ENCODE data around the gene CREBRF.
"Not testable (repeated sequence)": the region's sequence is repeated elsewhere in the genome, so short reads cannot be mapped to it uniquely, and the experiment has no call there.

The CREBRF gene

GRCh38 chr5:173039188-173039587 is 17.0 kb upstream of the CREBRF start:
- DNase-seq: no peak

GRCh38 chr5:173039964-173040363 is 16.2 kb upstream of the CREBRF start:
- DNase-seq: no peak

- no peak for DNase-seq
These were observed 14.0 kb upstream of the CREBRF start for GRCh38 chr5:173041881-173042762.

GRCh38 chr5:173042763-173043107 is 13.4 kb upstream of the CREBRF start:
- DNase-seq: no peak

GRCh38 chr5:173045474-173045873 is 10.7 kb upstream of the CREBRF start:
- no peak for DNase-seq

GRCh38 chr5:173047096-173047837 is 8.9 kb upstream of the CREBRF start:
- not testable (repeated sequence) for DNase-seq

- no peak for DNase-seq
These were observed 8.4 kb upstream of the CREBRF start for GRCh38 chr5:173047838-173048105.

- DNase-seq: no peak
These were observed 5.4 kb upstream of the CREBRF start for GRCh38 chr5:173050791-173051190.

GRCh38 chr5:173051746-173052145 is 4.4 kb upstream of the CREBRF start:
- DNase-seq: no peak

- DNase-seq: no peak
These were observed 3.1 kb upstream of the CREBRF start for GRCh38 chr5:173053041-173053440.

- DNase-seq: no peak
These were observed 970 bp upstream of the CREBRF start for GRCh38 chr5:173055042-173055721.

- DNase-seq: peak in 1 of 2 experiments; percentile 8
These were observed 500 bp upstream of the CREBRF start for GRCh38 chr5:173055722-173055982.

GRCh38 chr5:173056783-173057061 is 570 bp downstream of the CREBRF start:
- DNase-seq: peak; percentile 83 to 86

- DNase-seq: peak; percentile 99
These were observed 1.1 kb downstream of the CREBRF start for GRCh38 chr5:173057062-173057924.

GRCh38 chr5:173062141-173062540 is 6.0 kb downstream of the CREBRF start:
- no peak for DNase-seq

GRCh38 chr5:173065155-173065554 is 9.0 kb downstream of the CREBRF start:
- DNase-seq: no peak

GRCh38 chr5:173069671-173070070 is 13.5 kb downstream of the CREBRF start:
- DNase-seq: no peak

- no peak for DNase-seq
These were observed 19.1 kb downstream of the CREBRF start for GRCh38 chr5:173075137-173075843.

GRCh38 chr5:173075970-173076369 is 19.8 kb downstream of the CREBRF start:
- no peak for DNase-seq

- DNase-seq: not testable (repeated sequence)
These were observed 20.3 kb downstream of the CREBRF start for GRCh38 chr5:173076471-173076870.

GRCh38 chr5:173078878-173079277 is 22.7 kb downstream of the CREBRF start:
- no peak for DNase-seq

- DNase-seq: no peak
These were observed 33.4 kb downstream of the CREBRF start for GRCh38 chr5:173089581-173089980.

- DNase-seq: no peak
These were observed 34.5 kb downstream of the CREBRF start for GRCh38 chr5:173090639-173091038.

Data from activated CD4-positive, alpha-beta T cell treated with anti-CD3 and anti-CD28 coated beads, Interleukin-2, amount 50 U/mL, for 4 hours (primary cell).